Left lung (tissue), 10 donors: Measurements from ENCODE around the gene GRK7. TPM values are rescaled to one million over a fixed set of nuclear protein-coding genes. Genes with fewer than 3 reads are reported as not detected.
A peak's percentile ranks its signal among the peaks of the same experiment; 100 is the strongest.

ENCODE experiments used
- ATAC-seq: fragments of 200-7000 bp; cut with Tn5 transposase; one replicate; pipeline ENCODE4 v1.9.1; 2020; ENCODE audit warnings: moderate library complexity
- DNase-seq, 4 donors: peaks; one replicate each; pipeline ENCODE4 v3.0.0-alpha.2; 2013 to 2020
- H3K27ac ChIP-seq, 2 donors: fragments of 200-600 bp; sonication (generic) in 1 of 2; one replicate each; pipeline versions ENCODE4 v1.5.0 to v1.8.0; 2020 to 2021
- H3K27me3 ChIP-seq, 2 donors: fragments of 200-600 bp; sonication (generic) in 1 of 2; one replicate each; pipeline versions ENCODE4 v1.5.0 to v1.8.0; 2020 to 2021
- H3K36me3 ChIP-seq, 2 donors: fragments of 200-600 bp; sonication (generic) in 1 of 2; one replicate each; pipeline versions ENCODE4 v1.5.0 to v1.8.0; 2020 to 2021
- H3K4me1 ChIP-seq, 2 donors: fragments of 200-600 bp; one replicate each; pipeline ENCODE4 v1.8.0; 2021
- H3K4me3 ChIP-seq, 2 donors: fragments of 200-600 bp; sonication (generic) in 1 of 2; one replicate each; pipeline versions ENCODE4 v1.5.0 to v1.8.0; 2020 to 2021; ENCODE audit warnings: mild to moderate bottlenecking in 1 of 2
- H3K9me3 ChIP-seq, 2 donors: fragments of 200-600 bp; sonication (generic) in 1 of 2; one replicate each; pipeline versions ENCODE4 v1.5.0 to v1.8.0; 2020 to 2021
- CTCF ChIP-seq, 2 donors: fragments of 200-600 bp; sonication (generic) in 1 of 2; IDR thresholded peaks; one replicate each; pipeline versions ENCODE4 v1.5.0 to v1.8.0; 2021; ENCODE audit warnings: antibody characterized with exemption in 2 of 2
- intact Hi-C, 2 donors: fragments of 100-400 bp; cut with DNase I; formaldehyde crosslinking; loops; one replicate each; pipeline versions ENCODE4 v1.11.2 to v1.14.2; 2022
- polyA plus RNA-seq, 6 donors: library from polyadenylated mRNA; unstranded; fragments of 120-200 nt; gene quantifications; one replicate each; pipeline ENCODE4 v1.2.1, GENCODE V29; 2013; ENCODE audit not compliant: insufficient read length in 6 of 6
- total RNA-seq, 2 donors: library from RNA; stranded (reverse); fragmentation: NEBNext Ultra II Directional; extraction: Animal tissue kit (Norgen Biotek cat#: 25700); gene quantifications; one replicate each; pipeline ENCODE4 v1.2.1, GENCODE V29; 2021
- donor health status: DM: no; HTN: yes; CAD: no.
- donor health status: DM: no; HTN: no; CAD: no.

The GRK7 gene
- total and polyA plus RNA-seq, 8 donors: 0.06 to 0.19 (median 0.13) TPM; not detected in 2

GRCh38 chr3:141796081-141796888 lies 33.1 kb downstream of the GRK7 start:
- peak in 3 of 4 donors; percentile 25 to 72 (median 65) for DNase-seq
- intact Hi-C loops: no loop called here
- H3K4me1 ChIP-seq: peaks cover 14 to 28% of the 10 kb centered on the region in 2 donors

GRCh38 chr3:141796889-141797781 lies 33.9 kb downstream of the GRK7 start:
- ATAC-seq: peak; percentile 46
- intact Hi-C loops: no loop called here
- Histone ChIP-seq H3K27ac (peak overlapping the region; percentile 80 to 83), H3K9me3 (no peaks in the 10 kb centered on the region), H3K36me3 (no peaks in the 10 kb centered on the region), H3K4me3 (peak overlapping the region; percentile 8 to 42), H3K27me3 (no peaks in the 10 kb centered on the region), H3K4me1 (peaks cover 14 to 28% of the 10 kb centered on the region in 2 donors)
- no peak for TF ChIP-seq CTCF (IDR thresholded peaks at IDR 0.05)
- peak; percentile 46 to 91 (median 69) for DNase-seq

More at GRCh38 chr3:141796081-141796888, 33.1 kb downstream of the GRK7 start:
- H3K27me3 ChIP-seq: no peaks in the 10 kb centered on the region
- peak; percentile 73 for ATAC-seq
- H3K27ac ChIP-seq: peak overlapping the region; percentile 80 to 83
- H3K4me3 ChIP-seq: peak overlapping the region in 1 of 2 donors; percentile 42
- no peaks in the 10 kb centered on the region for H3K36me3 ChIP-seq
- H3K9me3 ChIP-seq: no peaks in the 10 kb centered on the region
- no peak for TF ChIP-seq CTCF (IDR thresholded peaks at IDR 0.05)

- DNase-seq: peak in 1 of 4 donors; percentile 8
- Histone ChIP-seq H3K4me3 (peak overlapping the region; percentile 8 to 42), H3K36me3 (no peaks in the 10 kb centered on the region), H3K9me3 (no peaks in the 10 kb centered on the region), H3K4me1 (peaks cover 14 to 28% of the 10 kb centered on the region in 2 donors), H3K27ac (peak overlapping the region; percentile 80 to 83), H3K27me3 (no peaks in the 10 kb centered on the region)
- ATAC-seq: no peak
- intact Hi-C loops: no loop called here
- no peak for TF ChIP-seq CTCF (IDR thresholded peaks at IDR 0.05)
Observed at GRCh38 chr3:141797819-141798447, 34.7 kb downstream of the GRK7 start.

- Histone ChIP-seq H3K9me3 (no peaks in the 10 kb centered on the region), H3K27me3 (no peaks in the 10 kb centered on the region), H3K4me1 (peaks cover 14 to 28% of the 10 kb centered on the region in 2 donors), H3K36me3 (no peaks in the 10 kb centered on the region), H3K27ac (peak overlapping the region in 1 of 2 donors; percentile 83), H3K4me3 (no peak overlapping the region)
- TF ChIP-seq CTCF (IDR thresholded peaks at IDR 0.05): no peak
- DNase-seq (peak in 2 of 4 donors; percentile 35 to 58), ATAC-seq (peak; percentile 10)
- intact Hi-C loops: no loop called here
Observed at GRCh38 chr3:141798448-141798845, 35.2 kb downstream of the GRK7 start.
